Urothelium cell line (cell line): Measurements from ENCODE around the gene ACTN4.

Experiments used
- DNase-seq: peaks from one replicate; pipeline ENCODE4 v3.0.0; 2011; ENCODE audit warnings: low spot score, mixed read lengths
- FAIRE-seq: peaks from 2 replicates; lab custom pipeline; 2011; peaks lifted over from hg19 to GRCh38; lab: Jason Lieb, UNC

Gene ACTN4

DNA sequence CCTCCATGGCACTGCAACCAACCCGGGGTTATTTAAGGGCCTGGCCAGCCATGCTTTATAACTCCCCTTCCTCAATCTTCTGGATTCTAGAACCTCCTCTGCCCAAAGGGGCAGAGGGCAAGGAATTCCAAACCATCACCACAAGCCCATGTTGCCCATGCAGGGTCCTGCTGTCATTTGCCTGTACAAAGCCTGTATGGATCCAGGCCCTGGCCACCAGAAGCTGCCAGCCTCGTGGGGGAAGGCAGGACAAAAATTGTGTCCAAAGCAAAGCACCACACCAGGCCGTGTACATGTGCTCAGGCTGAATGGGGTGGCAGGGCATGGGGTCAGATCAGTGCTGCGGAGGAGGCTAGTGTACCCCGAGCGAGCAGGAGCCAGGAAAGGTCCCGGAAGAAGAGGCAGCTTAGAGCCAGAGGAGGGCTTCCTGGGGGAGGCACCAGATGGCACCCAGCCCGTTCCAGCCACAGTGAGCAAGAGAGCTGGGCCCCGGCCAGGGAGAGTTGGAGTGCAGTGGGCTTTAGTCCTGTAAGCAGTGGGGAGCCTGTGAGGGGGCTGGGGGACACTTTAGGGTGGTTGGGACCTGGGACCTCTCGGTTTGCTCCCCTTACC is 61.1 kb downstream of the ACTN4 start:
- DNase-seq (no peak), FAIRE-seq (no peak)

DNA sequence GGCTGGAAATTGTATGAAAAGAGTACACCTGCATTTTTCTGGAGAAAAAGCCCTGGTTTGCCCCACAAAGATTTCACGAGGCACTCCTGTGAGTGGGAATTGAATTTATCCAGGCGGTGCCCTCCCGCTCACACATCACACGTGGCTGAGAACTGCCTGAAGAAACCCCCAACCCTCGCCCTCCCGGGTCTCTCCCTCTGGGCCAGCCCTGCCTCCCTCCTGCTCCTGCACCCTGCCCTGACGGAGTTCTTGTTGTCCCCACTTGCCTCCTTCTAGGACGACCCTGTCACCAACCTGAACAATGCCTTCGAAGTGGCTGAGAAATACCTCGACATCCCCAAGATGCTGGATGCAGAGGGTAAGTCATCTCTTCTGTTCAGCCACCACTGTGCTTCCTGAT is 61.7 kb downstream of the ACTN4 start:
- DNase-seq (no peak), FAIRE-seq (no peak)

DNA sequence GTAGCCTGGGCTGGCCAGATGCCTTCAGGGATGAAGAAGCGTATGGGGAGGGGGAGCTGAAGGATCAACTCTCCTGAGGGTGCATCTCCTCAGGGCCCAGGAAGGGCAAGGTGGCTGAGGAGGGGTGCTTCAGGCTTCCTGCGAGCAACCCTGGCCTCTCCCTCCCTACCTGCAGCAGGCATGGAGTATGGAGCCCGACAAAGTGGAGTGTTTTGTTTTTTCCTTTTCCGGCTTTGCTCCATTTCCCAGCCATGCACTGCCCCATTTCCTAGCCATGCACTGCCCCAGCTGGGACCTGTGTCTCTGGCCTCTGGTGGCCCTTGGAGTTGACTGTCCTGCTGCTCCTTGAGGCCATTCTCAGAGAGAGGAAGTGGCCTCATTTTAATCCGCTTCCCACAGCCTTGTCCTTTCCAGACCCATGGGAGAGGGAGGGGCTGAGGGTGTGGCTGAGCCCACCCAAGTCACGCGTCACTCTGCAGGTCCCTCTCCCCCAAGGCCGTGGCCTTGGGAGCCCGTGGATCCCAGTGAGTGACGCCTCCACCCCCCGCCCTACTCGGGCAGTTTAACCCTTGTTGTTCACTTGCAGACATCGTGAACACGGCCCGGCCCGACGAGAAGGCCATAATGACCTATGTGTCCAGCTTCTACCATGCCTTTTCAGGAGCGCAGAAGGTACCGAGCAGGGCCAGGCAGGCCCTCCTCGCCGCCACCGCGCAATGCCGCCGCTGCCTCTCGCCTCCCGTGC is 62.4 kb downstream of the ACTN4 start:
- FAIRE-seq, result no peak
- no peak for DNase-seq

DNA sequence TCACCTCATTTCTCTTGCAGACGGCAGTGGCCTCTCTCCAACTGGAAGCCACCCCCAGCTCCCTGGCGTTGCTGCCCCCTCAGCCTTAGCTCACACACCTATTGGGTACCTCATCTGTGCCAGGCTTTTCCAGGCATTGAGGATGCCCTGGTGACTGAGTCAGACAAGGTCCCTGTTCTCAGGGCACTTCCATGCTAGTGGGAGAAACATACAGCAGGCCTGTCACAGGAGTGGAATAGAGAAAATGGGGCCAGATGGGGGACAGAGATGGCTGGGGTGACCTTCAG is 62.9 kb downstream of the ACTN4 start:
- FAIRE-seq (no peak), DNase-seq (no peak)

DNA sequence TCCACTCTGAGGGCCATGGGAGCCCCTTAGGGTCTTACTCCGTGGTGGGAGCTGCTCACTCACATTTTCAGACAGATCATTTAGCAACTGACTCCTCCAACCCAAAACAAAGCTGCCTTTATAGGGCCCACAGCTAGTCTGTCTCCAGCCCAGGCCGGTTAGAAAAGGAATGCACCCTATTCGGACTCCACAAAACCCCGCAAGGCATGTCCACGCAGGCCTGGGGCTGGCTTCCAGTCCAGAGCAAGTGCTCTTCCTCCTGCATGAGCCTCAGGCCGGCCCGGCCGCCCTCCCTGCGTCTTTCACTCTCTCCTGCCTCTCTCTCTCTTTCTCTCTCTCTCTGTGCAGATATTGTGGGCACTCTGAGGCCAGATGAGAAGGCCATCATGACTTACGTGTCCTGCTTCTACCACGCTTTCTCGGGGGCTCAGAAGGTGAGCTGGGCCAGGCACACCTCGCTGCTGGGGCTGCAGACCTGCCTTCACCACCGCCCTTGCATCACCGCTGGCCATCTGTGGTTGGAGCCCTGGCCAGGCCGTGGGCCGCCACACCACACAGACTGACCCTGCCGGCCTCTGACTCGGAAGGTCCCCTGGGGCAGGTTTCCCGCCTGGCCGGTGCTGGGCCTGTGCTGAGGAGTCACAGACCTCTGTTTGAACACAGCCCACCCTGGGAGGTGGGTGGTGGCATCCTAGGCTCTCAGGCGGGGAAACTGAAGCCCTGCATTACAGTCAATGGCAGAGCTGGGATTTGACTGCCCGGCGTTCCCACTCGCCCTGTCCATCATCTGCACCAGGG is 63.7 kb downstream of the ACTN4 start:
- no peak for DNase-seq
- no peak for FAIRE-seq

DNA sequence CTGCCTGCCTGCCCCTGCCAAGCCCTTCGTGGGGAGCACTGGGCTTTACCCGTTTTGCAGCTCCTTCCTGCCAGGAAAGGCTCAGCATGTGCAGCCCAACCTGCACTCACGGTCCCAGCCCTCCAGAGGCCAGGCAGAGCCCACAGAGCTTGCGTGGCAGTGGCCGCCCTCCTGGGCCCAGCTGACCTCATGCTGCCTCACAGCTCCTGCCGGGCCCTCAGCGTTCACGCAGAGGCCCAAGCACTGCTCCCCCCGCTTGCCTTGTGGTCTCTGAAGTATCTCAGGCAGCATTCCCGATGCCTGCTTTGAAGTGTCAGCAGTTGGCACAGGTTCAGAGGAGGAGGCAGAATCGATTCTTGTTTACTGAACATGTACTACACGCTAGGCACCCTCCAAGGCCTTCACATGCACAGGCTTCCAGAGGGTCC is 64.3 kb downstream of the ACTN4 start:
- FAIRE-seq (no peak), DNase-seq (no peak)

DNA sequence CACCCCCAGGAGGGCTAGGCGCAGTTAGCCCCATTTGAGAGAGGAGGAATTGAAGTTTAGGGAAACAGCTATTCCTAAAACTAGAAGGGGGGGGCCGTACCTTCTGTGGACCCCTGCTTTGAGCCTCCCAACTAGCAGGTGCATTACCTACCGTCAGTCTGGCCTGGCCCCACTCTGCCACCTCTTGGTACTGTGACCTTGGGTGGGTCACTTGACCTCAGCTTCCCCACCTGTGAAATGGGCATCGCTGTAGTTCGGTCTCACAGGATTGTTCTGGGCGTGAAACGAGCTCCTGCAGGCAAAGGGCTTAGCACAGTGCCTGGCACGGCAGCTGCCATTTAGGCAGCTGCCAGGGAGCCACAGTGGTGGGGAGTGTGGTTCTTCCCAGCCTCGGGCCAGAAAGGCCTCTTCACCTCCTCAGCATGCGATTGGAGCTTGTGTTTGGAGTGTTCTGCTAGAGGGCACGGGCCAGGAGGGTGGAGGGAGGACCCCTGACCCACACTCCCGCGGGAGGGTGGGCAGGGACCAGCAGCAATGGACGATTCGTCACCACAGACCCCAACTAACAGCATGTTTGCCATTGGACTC is 64.8 kb downstream of the ACTN4 start:
- FAIRE-seq (no peak), DNase-seq (no peak)

DNA sequence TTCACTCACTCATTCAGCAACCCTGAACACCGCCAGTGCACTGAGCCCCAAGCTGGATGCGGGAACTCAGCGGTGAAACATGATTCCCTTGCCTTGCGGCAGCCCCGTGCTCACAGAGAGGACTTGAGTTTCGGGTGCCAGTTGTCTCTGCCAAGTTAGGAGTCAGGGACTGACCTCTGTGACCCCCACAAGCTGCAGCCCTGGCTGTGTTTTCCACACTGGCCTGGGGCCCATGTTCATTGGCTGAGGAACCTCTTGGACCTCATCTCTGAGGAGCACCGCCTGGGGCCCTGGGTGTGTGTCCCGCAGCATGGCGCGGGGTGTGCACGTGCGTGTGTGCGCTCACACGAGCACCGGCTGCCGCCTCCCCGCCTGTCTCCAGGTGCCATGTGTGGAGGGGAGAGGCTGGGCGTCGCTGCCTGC is 65.8 kb downstream of the ACTN4 start:
- DNase-seq, result no peak
- FAIRE-seq, result no peak

DNA sequence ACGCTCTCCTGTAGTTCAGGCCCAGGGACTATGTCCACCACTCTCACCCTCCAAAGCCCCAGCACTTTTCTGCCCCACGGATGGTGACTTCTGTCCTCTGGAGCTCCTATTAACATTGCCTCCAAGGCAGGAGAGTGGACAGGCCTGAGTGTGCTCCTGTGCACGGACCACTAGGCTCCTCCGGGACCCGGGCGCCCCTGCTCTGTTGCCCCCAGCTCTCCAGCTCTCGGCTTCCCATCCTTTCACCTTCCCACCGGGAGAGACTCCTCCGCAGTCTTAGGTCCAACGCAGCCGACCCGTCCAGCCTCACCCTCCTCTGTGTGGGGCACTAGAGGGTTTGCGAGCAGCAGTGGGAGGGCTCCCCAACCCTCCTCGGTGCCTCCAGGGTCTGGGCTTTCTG is 66.4 kb downstream of the ACTN4 start:
- DNase-seq (no peak), FAIRE-seq (no peak)

DNA sequence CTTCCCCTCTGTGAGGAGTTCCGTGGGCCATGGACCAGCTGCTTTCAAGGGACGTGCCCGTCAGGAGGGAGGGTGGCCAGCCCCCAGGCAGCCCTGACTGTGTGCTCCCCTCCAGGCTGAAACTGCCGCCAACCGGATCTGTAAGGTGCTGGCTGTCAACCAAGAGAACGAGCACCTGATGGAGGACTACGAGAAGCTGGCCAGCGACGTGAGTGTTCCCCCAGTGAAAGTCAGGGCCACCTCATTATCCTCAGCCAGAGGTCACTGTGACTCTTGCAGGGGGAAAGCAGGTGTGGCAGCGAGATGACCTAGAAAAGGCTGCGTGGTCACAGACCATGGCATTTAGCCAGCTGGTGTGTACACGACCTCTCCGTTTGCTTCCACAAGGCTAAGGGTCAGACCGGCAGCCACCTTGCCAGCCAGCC is 66.9 kb downstream of the ACTN4 start:
- FAIRE-seq (peak; percentile 13), DNase-seq (no peak)

DNA sequence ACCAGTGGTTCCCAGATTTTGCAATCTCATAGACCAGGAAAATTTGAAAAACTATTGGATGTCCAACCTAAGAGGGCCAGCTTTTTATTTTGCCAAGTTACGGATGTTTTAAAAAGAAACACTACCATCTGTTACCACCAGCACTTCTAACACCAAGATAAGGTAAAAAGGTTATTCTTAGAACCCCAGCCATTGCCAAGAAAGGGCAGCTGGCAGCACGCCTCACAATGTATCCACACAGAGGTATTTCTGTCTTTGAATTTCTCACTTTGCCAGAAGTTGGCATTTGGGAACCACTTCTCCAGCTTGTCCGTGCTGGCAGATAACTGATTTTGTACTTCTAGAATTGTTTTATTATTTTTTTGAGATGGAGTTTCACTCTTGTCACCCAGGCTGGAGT is 68.1 kb downstream of the ACTN4 start:
- no peak for FAIRE-seq
- DNase-seq, result no peak

DNA sequence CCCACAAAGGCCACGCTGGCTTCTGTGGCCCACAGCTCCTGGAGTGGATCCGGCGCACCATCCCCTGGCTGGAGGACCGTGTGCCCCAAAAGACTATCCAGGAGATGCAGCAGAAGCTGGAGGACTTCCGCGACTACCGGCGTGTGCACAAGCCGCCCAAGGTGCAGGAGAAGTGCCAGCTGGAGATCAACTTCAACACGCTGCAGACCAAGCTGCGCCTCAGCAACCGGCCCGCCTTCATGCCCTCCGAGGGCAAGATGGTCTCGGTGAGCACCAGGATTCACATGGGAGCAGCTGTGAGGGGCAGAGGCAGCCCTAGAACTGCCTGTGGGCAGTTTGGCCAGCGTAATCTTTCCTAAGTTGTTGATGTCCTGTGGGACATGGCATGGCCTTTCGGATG is 69.6 kb downstream of the ACTN4 start:
- DNase-seq (no peak), FAIRE-seq (no peak)

DNA sequence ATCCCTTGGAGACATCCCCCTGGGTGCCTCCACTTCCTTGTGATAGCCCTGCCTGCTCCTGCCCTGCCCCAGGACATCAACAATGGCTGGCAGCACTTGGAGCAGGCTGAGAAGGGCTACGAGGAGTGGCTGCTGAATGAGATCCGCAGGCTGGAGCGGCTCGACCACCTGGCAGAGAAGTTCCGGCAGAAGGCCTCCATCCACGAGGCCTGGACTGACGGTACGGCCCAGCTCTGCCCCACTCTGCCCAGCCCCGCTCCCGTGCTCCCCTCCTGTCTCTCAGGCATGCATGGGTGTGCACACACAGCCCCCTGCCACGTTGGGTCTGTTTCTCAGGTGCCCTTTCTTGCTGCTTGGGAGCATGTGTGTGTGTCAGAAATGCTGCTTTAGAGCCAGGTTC is 70.4 kb downstream of the ACTN4 start:
- DNase-seq (no peak), FAIRE-seq (peak; percentile 17)

DNA sequence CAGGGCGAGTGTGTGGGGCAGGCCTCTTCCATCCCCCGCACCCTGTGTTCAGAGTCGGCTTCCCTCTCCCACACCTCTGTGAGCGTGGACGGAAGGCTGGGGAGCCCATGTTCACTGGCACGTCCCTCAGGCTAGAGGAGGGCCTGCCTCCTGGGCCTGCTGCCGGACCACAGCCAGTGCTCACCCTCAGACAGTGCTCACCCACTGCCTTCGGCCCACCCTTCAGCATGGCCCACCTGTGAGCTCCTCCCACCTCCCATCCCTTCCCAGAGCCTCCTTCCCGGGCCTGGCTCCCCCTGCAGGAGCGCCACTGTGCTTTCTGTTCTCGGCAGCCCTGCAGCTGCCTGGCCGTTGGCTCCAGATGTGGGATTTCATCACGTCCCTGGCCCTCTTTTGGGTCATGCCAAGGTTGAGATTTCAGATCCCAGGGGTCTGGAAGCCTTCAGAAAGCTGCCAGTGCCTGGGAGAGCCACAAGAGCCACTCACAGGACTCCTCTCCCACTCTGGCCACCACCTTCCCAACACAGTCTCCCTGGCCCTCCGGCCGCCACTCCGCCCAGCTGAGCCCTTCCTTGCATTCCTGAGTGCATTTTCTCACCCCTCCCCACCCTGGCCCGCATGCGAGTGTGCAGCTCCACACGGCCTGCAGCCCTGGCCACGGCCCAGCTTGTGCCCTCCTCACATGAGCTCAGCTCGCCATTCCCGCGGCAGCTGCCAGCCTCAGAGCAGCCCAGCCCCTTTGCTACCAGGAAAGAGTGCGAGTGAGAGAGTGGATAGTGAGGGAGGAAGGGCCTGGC is 71.5 kb downstream of the ACTN4 start:
- DNase-seq (no peak), FAIRE-seq (no peak)

DNA sequence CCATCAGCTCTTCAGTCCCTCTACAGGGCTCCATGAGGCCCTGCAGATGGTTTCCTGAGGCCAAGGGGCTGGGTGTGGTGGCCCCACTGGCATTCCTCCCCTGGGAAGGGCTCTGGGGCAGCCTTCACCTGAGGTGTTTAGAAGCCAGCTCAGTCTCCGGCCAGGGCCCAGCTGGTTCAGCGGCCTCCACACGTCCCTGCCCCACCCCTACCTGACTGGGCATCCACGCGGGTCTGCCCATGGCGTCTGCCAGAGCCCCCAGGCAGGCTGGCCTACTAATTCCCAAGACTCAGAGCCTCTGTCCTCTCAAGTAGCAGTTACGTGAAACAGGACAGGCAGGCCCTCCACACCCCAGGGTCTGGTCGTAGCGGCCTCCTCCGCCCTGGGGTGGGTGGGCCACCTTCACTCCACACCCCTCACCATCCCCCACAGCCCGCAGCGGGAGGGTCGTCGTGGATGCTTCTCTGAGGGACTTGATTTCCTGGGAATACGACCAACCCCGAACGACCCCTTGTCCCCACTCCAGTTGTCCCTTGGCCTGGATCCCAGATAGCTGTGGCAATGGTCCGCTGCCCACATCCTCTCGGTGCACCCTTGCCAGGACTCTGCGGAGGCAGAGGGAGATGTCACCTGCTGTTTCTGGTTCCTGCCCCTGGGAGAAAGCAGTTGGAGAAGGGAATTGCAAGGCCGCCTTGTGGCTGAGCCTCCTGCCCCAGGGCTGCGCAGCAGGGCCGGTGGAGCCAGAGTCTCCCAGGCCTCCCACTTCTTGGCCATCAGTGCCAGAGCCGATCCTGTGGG is 72.5 kb downstream of the ACTN4 start:
- DNase-seq (no peak), FAIRE-seq (no peak)

DNA sequence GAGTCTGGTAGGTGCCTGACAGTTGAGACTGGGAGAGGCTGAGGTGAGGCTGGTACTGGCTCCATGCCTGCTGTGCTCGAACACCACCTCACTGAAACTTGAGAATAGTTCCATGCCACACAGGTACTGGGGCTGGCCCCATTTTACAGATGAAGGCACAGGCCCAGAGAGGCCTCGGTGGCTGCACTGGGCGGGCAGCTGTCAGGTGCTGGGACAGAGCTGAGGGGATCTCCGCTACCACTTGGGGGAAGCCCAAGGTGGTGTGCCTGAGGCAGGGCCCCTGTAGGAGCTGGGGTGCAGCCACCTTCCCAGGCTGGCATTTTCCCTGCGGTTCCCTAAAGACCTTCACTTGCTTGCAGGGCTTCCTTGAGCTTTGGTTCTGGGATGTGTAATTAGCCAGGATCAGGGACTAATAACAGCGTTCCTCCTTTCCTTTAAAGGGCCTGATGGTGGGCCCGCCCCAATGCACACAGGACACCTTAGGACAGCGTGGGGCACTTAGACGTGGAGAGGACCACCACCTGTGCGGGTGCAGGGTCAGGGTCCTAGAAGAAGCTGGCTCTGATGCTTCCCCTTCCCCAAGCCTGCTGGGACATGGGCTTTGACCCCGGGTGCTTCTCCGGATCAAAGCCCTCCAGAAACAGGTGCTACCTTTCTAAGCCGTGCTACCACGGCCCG is 73.2 kb downstream of the ACTN4 start:
- FAIRE-seq, result no peak
- DNase-seq, result no peak

DNA sequence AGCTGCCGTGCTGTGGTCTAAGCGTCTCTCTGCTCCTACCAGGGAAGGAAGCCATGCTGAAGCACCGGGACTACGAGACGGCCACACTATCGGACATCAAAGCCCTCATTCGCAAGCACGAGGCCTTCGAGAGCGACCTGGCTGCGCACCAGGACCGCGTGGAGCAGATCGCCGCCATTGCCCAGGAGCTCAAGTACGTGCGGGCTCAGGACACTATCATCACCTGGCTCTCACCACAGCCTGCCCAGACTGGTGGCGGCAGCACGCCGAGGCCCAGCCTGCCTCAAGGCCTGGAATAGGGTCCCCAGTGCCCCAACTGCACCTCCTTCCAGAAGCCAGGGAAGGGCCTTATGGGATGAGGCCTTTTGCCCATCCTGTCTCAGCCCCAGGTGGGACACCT is 74.0 kb downstream of the ACTN4 start:
- no peak for FAIRE-seq
- DNase-seq, result no peak

DNA sequence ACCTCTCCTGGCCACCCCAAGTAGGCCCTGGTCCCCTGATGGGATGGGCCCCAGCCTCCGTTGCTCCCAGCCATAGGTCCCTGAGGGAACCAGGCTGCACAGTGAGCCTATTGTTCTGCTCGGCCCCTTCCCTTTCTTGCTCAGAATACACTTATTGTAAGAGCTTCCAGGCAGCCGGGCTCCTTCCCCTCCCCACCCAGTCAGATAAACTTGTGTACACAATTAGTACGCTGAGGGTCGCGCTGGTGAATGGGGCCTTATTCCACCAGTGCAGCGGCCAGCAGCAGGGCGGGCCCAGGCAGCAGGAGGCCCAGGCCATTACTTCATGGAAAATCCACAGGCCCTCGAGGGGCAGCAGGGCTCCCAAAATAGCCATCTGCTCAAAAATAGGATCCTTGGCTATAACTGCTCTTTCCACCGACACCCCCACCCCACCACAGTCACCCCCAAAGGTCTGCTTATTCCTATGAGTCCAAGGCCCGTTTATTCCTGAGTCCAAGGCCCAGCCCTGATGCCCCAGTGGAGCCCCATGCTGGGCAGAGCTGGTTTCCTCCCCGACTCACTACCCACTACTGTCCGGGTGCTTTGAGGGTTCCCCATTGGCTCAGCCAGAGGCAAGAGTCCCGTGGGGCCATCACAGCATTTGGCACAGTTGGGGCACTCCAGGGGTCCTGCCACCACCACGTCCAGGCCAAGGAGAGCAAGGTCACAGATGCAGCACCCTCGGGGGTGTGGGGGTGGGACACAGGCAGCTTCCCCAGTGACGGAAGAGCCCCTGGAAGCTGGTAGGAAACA is 74.7 kb downstream of the ACTN4 start:
- FAIRE-seq (no peak), DNase-seq (no peak)
